T-helper 22 cell (primary cell): ENCODE results near the gene ZNF343.
A peak's percentile ranks its signal among the peaks of the same experiment; 100 is the strongest.
"Not testable (repeated sequence)": the region's sequence is repeated elsewhere in the genome, so short reads cannot be mapped to it uniquely, and the experiment has no call there.

Source experiments
- DNase-seq: peaks from one replicate; pipeline ENCODE4 v3.0.0-alpha.2; 2020; ENCODE audit warnings: low read depth

Gene ZNF343

DNA sequence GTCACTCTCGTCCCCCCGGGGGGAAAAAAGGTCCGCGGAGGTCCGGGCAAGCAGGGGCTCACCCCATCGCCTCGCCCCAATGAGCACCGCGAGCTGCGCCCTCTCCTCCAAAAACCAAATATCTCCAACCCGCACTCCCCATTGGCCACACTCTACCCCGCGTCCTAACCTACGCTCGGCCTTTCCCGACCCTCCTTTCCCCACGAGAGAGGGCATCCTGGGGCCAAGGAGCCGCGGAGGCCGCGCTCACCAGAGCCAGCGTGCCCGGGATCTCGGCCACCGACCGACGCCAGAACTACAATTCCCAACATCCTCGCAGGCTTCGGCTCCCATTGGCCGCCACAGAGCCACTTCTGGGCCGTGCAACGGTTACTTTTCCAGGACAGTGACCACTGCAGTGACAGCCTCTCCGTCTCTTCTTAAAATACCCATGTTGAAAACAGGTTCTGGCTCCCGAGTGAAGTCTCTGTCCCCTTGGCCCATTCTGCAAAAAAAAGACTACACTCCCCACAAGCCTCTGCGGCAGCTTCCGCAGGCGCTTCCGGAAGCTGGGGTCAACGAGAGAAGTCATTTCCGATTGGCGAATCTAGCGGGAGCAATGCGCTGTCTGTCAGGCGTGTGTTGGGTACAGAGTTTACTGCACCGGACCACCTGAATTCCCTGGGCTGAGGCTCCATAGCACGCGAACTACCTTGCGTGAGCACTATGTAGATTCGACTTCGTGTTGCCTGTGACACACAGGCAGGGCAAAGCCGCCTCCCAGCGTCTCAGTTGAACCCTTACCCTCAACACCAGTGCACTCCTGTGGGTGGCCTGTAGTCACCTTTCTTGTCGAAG lies at the start of gene ZNF343:
ZNF343 (minus strand) TSS at position 285 of the 837 bp plus-strand sequence. CDS start 15,020 bp downstream, outside the sequence.
- DNase-seq: peak; percentile 60

DNA sequence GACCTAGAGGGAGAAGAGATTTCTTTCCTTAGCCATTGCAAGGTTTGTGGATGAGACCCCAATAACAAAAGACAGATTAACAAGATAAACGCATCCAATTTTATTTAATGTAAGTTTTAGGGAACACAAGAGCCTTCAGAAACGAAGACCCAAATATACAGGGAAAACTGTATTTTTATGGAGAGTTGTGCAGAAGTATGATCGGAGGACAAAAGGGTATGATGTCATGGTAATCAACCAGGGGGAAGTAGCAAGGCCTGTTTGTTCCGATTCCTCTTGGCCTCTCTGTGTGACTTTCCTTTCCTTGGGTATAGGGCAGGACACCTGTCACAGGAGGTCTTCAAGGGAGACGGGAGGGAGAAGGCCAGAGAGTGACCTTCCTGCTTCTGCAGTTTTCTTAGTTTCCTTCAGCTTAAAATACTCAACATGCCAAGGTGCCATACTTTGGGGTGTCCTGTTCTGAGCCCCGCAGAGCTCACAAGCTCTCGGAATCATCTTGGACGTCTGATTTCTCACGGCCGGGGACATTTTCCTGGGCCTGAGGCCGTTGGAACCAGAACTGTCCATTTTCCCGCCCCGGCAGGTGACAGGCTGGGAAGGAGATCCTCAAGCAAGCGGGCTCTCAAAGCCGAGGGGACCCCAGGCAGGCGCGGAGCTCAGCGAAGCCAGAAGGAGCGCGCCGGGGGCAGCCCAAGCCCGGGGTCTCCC lies 49.3 kb upstream of the ZNF343 start:
- no peak for DNase-seq

DNA sequence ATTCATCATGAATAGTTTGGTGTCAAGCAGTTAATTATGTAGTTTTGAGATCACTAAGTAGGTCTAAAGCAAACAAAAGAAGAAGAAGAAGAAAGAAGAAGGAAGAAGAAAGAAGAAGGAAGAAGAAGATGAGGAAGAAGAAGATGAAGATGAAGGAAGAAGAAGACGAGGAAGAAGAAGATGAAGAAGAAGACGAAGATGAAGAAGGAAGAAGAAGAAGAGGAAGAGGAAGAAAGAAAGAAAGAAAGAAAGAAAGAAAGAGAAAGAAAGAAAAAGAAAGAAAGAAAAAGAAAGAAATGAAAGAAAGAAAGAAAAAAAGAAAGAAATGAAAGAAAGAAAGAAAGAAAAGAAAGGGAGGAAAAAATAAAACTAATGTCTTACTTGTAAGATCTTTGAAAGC lies 36.9 kb upstream of the ZNF343 start:
- no peak for DNase-seq

DNA sequence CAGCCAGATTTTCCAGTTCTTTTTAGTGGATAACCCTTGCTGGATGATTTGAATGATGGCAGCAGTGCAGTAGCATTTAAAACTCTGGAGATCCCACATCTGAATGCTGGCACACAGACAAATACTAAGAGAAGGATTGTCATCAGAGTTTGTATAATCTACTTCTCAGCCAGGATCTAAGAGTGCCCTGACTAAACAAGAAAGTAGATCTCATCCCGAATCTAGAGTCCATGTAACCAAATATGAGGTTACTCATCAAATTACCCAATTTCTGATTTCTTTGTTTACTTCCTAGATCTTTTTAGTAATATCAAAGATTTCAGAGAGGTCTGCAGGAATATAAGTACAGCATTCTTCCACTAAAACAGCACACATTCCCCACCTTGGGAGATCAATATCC lies 35.5 kb upstream of the ZNF343 start:
- DNase-seq: no peak

DNA sequence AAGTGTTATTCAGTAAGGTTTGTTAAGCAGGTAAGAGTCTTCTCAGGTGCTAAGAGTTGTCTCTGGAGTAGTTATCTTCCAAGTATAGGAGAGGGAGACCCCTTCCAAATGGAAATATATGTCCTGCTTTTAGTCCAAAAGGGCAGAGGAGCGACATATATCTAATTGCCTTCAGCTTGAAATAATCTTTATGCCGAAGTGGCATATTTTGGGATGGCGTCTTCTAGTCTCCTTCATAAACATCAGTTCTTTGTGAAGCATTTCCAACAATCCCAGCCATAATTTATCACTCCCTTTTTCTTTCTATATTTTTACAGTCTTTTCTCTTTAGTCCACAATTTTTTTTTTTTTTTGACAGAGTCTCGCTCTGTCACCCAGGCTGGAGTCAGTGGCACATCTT lies 33.6 kb upstream of the ZNF343 start:
- DNase-seq: no peak

DNA sequence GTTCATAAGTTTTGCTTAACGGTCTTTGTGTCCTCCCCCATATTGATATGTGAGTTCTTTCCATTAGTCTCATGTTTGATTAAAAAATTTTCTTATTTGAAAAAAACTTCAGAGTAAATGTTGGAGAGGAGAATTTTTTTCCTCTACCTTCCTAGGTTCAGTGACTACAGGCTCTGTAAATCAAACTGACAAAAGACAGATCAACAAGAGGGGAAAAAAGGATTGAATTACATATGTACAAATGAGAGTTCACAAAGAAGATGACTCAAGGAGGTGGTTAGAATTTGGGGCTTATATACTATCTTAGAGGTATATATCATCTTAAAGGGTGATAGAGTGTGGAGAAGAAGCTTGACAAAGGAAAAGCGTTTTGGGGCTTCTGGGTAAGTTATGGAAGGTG lies 33.2 kb upstream of the ZNF343 start:
- DNase-seq: no peak

DNA sequence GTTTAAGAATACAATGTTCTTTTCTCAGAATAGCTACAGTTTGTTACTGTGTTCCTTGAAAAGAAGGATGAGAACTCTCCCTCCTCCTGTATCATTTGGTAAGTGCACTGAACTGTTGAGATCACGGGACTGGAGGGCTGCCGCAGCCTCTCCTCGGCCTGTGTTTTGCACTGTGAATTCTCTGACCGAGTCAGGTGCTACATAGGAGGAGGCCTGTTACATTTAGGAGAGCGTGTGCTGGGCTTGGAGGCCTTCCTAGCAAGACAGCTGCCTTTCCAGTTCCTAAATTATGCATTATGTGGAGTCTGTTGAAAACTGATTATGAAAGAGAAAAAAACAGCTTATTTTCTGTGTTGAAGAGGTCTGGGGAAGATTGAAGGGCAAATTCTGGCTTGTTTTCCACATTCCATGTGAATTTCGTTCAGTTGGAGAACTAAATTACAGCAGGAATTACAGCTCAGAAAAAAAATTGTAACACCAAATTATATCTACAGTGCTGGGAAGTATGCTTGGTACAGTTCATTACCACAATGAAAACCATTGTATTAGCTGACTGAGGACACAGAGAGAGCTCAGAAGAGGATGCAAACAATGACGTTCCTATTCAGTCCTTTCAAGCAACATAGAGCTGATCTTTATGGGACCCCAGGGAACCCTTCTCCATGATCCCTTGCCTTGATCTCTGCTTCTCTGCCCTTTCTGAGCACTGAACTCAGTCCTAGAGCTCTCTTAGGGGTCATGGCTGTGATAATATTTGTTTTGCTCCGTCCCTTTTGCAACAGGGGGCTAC lies 30.4 kb upstream of the ZNF343 start:
- no peak for DNase-seq

DNA sequence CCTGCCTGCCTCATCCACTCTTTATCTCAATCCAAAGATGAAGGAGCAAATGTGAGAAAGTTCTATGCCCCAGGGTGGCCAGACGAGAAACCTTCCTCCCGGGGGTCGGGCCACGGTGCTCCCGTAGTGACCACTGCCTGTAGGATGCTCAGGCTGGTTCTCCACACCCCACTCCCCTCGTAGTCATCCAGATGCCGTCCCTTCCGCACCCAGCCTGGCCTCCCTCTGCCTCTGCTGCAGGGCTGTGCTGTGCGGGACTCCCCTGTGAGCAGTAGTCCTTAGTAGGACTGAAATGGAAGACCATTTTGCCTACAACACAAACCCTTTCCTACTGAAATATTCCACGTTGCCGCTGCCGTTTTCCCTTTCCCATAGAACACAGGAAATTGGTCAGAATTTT lies 29.6 kb upstream of the ZNF343 start:
- DNase-seq: no peak

DNA sequence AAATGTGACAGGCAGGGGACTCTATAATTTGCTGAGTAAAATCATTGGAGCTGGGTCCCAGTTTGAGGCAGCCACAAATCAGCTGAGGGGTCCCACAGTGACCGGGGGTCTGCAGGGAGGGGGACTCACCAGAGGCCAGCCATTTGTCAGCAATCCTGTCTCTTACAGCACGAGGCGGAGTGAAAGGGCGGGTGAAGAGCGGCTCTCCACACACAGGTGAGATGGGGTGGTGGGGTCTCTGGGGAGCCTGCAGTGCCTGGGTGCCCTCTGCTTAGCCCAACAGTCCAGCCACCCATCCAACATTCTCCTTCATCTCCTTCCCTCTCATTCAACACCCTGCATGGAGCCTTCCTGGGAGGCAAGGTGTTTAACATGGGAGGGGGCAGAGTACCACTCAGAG lies 28.4 kb upstream of the ZNF343 start:
- no peak for DNase-seq

DNA sequence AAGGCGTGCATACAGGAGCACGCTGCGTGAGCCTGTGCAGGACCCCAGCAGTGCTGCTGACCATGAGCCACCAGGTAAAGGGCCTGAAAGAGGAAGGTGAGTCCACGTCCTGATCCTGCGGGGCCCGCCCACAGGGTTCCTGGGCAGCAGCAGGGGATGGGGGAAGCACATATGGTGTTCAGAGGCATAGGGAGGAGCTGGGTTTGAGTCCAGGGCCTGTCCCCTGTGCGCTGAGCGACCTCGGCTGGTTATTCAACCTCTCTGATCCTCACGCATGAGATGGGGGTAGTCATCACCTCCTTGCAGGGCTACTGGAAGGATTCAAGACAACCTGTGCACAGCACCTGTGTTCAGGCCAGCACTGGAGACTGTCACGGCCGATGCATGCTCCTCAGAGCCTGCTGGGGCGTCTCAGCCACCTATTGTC lies 27.9 kb upstream of the ZNF343 start, which contains the start of gene TMC2:
TMC2 (plus strand) TSS at position 14 of the 427 bp plus-strand sequence; CDS start at position 63, 49 bp downstream.
- DNase-seq: no peak

DNA sequence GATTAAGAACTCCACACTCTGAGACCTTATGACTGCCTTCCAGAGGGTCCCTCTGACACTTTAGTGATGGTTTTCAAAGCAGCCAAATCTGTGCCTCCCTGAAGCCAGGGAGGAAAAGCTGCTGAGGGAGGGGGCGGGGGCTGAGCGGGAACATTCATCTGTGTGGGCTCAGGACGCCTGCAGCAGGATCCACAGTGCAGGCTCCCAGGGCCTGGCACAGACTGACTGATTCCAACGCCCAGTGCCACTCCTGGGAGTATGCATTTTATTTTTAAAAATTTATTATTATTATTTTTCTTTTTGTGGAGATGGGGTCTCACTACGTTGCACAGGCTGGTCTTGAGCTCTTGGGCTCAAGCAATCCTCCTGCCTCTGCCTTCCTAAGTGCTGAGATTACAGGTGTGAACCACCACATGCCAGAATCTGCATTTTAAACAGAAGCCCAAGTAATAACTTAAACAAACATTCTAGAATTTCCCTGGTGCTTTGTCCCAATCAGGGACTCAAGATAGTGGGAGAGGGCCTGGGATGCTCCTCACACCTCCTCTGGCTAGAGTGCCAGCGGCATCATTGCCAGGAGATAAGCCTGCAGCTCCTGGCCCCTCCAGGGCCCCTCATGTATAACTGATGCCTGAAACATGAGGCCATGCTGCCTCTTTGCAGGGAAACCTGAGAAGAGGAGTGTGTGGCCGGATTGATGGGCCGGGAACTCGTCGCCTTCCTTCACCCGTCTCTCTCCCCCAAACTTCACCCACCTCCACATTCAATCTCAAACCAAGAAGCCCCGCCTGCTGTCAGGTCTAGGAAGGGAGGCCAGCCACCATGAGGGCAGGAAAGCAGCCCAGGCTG lies 27.2 kb upstream of the ZNF343 start:
- no peak for DNase-seq

DNA sequence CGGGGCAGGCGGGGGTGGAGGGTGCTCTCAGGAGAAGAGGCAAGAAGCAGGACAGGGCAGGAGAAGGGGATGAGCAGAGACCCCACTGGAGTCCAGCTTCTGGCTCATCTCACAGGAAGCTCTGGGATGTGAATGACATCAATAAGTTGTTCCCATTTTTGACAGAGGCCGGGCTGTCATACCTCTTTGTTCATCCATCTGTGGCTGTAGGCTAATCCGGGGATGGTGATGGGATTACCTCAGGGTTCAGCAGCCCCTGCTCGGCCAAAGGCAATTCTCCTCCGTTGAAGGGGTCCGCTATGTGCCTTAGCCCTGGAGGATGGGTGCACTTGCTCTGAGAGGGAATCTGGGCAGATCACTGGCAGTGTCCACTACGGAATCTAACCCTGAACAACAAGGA lies 24.4 kb upstream of the ZNF343 start:
- no peak for DNase-seq

DNA sequence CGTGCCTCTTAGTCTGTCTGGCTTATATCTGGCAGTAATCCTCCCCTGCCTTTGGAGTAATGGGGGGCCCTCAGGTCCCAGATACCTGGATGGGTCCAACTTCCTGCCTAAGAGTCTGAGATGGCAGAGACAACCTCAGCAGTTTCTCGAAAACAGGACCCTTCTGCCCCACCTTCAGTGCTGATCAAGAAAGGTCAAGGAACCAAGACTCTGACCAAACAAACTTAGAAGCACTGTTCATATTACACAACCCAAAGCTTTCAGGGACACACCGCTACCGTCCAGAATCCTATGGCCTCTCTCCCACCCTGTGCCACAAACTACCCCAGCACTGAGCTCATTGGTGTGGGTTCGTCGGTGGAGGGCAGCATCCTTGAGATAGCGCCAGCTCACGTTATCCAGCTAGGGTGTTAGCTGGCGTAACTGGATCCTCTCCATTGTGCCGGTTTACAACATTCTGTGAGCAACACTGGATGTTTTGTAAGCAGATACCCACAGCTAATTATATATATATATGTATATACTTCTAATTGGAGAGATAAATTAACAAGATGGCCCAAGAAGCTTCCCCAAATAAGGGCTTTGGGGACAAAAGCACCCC lies 20.1 kb upstream of the ZNF343 start:
- DNase-seq: no peak

DNA sequence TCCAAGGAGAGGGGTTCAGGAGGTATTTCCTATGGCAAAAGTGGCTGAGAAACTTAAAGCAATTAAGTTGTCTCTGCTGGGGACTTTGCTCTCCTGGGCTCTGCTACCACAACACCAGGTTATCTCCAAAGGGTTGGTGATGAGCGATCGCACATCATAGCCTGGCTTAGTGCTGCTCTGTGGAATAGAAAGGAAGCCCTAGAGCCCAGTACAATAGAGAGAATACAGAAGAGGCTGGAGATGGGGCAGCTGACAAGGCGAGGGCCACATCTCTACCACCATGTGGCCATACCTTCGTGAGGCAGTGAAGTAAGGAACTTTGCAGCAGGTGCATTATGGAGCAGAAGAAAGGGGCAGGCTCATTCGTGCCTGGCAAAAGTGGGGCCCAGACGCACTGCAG lies 19.0 kb upstream of the ZNF343 start:
- DNase-seq: no peak

DNA sequence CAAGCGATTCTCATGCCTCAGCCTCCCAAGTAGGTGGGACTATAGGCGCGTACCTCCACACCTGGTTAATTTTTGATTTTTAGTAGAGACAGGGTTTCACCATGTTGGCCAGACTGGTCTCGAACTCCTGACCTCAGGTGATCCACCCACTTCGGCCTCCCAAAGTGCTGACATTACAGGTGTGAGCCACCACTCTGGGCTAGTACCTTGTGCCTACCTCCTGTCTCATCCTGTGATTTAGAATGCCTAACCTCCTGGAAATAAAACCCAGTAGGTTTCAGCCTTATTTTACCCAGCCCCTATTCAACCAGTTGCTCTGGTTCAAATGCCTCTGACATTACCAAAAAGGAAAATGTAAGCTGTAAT lies 17.5 kb upstream of the ZNF343 start:
- DNase-seq: not testable (repeated sequence)

DNA sequence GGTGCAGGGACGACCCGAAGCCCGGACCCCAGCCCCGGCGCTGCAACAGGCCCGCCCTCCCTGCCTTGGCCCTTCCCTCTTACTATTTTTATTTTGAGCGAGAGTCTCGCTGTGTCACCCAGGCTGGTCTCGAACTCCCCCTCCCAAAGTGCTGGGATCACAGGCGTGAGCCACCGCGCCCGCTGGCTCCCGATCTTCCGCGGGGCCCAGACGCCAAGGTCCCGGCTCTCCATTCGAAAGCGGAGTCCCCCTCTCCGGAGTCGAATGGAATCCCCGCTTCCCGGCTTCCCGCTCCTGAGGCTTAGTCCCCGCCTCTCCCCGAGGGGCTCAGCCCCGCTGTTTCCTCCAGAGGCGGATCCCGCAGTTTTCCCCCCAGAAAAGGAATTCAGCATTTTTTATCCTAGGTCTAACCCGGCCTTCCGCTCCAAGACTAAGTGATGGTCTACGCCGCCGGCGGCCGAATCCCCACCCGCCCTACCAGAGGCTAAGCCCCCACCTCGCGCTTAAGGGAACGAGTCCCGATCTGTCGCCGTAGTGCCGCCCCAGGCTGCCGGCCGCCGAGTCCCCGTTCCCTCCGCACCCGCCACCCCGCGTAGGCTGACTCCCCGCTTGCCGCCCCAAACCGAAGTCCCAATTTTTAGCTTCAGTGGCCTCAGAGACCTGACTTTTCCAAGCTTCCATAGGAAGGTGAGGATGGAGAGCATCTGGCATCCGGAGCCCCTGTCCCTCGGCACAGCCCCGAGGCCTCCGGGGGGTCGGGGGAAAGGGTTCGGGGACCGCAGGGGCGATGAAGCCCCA lies 16.2 kb upstream of the ZNF343 start:
- no peak for DNase-seq

DNA sequence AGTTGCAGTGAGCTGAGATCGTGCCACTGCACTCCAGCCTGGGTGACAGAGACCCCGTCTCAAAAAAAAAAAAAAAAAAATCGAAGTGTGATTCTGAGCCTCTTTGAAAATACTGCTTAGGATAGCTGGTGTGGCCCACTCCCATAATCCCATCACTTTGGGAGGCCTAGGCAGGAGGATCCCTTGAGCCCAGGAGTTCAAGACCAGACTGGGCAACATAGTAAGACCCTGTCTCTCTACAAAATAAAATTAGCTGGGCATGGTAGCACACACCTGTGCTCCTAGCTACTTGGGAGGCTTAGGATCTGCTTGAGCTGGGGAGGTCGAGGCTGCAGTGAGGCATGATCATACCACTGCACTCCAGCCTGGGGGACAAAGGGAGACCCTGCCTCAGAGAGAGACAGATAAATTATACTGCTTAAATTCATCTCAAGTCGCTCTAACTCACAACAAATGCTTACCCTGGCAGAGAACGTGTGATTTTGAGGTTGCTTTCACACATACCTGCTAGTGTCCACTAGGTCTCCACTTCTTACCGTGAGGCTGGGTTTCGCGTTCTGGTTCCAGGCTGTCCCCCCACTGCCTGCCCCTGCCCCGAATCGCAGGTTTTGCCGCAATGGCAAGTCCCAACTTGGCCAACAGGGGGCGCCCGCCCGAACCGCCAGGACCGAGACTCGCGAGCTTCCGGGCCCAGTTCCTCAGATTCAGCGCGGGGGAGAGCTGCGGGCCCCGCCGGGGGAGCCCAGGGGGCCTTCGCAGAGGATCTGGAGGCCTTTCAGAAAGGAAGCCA lies 15.4 kb upstream of the ZNF343 start:
- peak; percentile 65 for DNase-seq

DNA sequence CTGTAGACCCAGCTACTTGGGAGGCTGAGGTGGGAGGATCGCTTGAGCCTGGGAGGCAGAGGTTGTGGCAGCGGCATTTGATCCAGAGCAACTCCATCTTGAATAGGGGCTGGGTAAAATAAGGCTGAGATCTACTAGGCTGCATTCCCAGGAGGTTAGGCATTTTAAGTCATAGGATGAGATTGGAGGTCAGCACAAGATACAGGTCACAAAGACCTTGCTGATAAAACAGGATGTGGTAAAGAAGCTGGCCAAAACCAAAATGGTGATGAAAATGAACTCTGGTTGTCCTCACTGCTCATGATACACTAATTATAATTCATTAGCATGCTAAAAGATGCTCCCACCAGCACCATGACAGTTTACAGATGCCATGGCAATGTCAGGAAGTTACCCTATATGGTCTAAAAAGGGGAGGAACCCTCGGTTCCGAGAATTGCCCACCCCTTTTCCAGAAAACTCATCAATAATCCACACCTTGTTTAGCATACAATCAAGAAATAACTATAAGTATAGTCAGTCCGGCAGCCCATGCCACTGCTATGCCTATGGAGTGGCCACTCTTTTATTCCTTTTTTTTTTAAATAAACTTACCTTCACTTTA lies 14.2 kb upstream of the ZNF343 start:
- not testable (repeated sequence) for DNase-seq
